HG03520 (cell line): ENCODE data around the gene TENM4.

Source experiments
- ATAC-seq: cut with Tn5 transposase; IDR thresholded peaks from one replicate; pipeline ENCODE4 v1.9.1; 2021; ENCODE audit warnings: mild to moderate bottlenecking, moderate library complexity; ENCODE audit not compliant: unreplicated experiment

TENM4 gene

DNA sequence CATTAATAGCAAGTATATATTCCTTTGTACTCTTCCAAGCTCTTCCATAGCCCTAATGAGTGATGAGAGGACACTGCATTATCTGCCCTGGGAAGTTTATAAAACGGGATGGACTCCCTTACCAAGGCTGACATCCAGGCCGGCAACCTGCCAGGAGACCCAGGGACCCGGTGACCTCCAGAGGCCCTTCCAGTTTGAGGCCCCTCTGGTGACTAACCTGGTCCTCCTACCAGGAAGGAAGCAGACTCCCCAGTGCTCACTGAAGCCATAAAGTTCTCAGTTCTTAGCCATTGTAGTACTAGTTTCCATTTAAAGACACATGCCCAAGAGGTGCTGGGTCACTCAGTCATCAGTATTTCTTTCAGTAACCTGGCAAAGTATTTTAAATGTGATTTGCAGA is 345.4 kb downstream of the TENM4 start:
- ATAC-seq = no peak

DNA sequence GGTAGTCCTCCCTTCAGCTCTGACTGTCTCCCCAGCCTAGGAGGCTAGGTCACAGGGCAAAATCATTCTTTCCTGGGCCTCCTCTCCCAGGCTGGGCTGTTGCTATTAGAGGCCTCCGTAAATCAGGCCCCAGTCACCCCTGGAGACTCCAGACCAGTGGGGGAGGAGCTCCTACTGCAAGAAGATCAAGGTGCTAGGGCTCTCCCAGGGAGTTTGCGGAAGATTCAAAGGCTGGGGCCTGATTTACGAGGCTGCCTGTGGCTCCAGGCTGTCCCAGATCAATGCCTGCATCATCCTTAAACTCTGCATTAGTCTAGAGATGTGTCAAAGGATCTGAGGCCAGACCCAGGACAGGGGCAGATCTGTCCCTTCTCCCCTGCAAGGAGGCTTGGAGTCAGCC is 346.2 kb downstream of the TENM4 start:
- ATAC-seq = no peak

DNA sequence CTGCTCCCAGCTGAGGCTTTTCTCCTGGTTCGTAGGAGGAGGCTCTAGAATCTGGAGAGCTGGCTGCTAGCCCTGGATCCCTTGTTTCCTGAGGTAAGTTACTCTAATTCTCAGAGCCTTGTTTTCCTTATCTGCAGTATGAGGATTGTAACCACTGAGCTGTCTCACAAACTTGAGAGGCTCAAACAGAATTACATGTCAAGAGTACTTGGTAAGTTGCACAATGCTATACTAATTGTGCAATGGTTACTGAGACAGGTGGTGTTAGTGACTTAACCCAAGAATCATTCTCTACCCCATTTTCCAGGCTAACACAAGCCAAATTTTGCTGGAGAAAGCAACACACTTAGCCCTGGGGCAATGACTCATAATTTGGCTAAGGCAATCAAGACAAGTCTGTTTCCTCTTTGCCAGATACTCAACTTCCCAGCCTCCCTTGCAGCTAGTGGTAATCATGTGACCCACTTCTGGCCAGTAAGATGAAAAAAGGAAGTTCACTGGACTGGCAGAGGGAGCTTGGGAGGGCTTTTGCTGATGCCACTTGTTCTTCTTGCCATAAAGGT is 348.0 kb downstream of the TENM4 start:
- no peak for ATAC-seq

DNA sequence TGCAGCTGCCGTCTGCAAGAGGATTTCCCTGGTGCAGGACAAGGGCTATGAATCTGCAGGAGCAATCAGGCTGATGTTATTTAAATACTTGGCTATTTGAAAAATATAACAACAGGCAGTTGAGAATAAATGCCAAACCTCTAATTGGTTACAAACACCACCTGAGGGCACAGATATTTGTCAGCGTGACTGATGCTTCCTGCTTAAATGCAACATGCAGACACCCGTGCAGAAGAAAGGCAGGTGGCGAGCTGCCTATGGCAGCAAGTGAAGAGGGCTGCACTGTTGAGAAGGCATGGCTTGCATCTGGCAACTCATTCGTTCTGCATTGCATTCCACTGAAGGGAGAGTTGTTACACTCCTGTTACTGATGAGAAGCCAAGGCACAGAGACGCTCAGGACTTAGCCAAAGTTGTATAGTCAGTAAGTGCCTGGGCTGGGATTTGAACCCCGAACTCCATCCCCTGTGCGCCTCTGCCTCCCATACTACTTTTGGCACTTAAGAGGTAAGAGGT is 350.6 kb downstream of the TENM4 start:
- no peak for ATAC-seq

DNA sequence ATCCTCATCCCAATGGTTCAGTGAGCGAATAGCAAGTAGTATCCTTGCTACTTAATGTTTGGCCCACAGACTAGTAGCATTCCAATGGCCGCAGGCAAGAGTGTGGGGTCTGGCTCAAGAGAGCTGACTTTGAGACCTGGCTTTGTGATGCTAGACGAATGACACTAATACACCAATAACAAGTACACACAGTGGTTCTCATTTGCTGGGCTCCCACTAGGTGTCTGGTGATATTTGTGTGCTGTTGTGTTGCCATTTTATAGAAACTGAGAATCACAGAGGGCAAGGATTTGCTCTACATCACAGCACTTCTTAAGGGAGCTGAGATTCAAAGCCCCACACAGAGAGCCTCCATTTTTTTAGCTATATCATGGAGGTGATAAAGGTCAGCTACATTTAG is 351.2 kb downstream of the TENM4 start:
- no peak for ATAC-seq

DNA sequence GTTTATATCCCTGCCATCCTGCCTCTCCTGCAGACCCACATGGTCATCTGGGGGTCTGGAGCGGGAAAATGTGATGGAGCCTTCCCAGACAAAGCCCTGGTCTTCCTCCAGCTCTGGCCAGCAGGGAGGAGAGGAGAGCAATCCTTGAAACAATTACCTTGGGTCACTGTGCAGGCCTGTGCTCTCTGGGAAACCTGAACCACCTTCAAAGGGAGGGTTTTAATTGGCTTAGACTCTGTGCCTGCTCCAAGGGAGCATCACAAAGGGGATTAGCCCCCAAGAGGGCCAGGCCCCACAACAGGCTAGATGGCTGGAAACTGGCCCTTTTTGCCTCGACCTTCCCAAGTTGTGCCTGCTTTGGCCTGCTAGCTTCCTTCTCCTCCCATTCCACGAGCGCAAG is 351.9 kb downstream of the TENM4 start:
- ATAC-seq = no peak

DNA sequence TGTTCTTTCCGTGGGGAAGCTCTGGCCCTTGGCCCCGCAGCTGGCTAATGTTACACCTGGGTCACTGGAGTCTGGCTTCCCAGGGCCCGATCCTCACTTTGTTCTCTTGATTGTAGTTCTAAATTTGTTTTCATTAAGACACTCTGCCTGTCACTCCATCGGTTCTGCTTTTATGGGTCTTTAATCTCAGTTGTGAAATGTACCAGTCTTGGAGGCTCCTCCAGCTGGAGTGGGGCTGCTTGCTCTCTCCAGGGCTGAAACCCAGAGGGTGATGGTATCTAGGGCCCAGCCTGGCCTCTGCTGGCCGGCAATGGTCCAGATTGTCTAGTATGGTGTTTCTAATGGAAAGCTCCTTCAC is 352.9 kb downstream of the TENM4 start:
- no peak for ATAC-seq

DNA sequence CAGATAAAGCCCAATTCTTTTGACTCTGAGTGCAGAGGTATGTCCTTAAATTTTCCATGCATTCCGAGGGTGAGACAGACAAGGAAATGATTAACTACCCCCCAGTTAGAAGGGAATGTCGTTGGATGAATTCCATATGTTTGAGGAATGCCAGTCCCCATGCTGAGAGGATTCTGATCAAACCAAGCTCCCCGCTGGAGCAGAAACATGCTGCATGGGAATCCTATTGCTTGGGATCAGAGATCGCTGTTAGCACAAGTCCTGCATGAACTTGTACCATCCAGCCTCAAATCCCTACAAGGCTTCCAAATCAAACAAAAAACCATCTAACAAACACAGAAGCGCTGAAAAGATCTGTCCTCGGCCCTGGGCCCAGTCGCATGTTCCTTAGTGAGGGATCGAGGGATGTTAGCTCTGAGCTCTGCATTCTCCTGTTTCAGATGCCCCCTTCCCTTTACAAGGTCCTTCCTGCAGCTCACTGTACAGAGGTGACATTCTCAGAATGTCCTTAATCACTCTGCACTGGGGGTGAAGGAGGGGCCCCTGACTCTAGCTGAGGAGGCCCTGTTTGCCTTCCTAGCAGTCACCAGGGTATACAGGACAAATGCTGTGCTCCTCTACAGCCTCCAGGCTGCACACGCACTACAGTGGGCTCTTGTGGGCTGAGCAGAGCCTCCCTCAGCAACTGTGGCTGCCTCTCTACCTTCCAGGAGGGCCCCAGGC is 353.4 kb downstream of the TENM4 start:
- ATAC-seq = no peak

DNA sequence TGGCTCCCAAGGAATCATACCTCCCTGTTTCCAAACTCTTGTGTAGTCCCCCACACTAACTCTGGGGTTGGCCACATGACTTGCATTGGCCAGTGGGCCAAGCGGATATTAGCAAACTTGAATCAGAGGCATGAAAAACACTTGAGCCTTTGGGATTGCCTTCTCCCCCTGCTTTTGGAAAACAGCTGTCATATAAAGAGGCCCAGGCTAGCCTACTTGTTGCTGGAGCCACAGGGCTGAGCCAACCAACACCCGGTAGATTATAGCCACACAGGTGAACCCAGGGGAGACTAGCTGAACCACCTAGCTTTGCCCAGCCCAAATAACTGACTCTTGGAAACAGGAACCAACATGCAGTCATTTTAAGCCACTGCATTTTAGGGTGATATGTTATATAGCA is 354.8 kb downstream of the TENM4 start:
- no peak for ATAC-seq

DNA sequence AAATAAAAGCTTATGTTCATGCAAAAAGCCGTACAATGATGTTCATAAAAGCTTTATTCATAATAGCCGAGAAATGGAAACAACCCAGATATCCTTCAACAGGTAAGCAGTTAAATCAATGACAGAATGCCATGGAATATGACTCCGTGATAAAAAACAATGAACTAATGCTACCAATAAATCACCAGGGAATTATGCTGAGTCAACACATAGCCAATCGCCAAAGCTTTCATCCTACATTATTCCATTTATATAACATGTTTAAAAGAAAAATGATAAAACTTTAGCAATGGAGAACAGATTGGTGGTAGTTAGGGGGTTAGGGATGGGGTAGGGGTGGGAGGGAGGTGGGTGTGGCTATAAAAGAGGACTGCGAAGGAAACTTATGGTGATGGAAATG is 356.4 kb downstream of the TENM4 start:
- no peak for ATAC-seq

DNA sequence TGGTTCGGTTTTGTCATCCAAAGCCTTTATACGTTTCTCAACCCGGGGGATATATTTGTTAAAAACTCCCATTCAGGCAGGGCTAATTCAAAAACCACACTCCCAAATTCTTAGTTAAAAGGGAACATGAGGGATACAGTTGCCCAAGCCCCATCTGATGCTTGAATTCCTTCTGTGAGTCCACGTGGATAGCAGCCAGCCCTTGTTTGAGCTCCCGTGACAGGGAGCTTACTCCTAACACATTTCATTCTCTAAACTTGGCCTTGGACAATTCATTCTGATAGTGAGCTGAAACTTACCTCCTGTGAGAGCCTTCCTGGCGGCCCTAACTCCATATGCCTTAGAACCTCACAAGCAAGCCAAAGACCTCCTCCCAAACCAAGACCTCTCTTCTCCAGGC is 357.5 kb downstream of the TENM4 start:
- ATAC-seq = no peak

DNA sequence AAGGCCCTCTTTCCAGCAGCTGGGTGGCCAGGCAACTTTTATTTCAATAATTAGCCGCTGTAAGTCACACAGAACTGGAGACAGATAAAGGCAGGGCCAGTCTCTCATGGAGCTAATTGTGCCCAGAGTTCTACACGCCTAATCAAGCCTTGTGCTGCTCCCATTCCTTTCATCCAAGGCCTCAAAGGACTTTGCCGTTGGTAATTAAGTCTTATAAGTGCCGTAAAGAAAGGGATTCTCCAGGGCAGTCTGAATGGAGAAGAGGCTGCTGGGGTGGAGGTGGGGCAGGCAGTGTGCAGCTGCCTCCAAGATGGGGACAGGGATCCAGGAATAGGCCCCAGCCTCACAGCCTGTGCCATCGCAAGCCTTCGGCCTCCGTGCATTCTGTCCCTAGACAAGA is 357.9 kb downstream of the TENM4 start:
- no peak for ATAC-seq

DNA sequence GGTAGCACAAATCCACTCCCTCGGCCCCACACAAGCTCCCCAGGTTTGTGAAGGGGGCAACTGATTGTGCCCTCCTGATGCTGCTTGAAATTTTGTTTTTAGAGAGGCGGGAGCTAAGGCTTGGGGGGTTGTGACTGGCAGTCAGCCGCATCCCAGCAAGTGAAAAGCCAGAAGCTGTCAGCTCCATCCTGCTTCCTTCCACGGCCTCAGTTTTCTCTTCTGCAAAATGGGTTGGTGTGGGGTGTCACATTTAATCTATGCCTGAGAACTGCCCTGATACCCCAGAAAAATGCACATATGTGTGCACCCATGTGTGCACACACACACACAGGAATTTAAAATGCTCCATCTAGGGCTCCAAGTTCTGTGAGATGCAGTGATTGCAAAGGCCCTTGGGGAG is 358.6 kb downstream of the TENM4 start:
- no peak for ATAC-seq

DNA sequence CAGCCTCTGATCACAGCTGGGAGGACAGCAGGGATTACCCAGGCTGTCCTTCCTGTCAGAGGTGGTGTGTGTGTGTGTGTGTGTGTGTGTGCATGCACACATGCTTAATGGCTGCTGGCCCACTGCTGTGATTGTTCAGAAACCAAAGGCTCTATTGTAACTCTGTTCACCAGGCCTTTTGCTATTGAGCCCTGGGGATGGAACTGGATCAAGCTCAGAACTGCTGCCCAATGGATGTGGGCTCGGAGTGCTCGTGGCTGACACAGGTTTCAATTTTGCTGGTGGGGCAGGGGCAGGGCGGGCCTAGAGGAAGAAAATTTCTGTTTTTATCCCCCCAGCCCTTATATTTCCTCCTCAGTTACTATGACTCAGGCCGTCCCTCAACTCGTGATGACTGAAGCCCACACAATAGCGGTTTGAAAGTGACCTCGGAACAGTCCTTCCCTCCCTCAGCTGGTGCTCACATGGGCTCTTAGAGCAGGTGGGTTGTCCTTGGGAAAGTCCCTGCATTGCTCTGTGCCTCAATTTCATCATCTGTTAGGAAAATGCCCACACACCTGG is 359.3 kb downstream of the TENM4 start:
- ATAC-seq = no peak

DNA sequence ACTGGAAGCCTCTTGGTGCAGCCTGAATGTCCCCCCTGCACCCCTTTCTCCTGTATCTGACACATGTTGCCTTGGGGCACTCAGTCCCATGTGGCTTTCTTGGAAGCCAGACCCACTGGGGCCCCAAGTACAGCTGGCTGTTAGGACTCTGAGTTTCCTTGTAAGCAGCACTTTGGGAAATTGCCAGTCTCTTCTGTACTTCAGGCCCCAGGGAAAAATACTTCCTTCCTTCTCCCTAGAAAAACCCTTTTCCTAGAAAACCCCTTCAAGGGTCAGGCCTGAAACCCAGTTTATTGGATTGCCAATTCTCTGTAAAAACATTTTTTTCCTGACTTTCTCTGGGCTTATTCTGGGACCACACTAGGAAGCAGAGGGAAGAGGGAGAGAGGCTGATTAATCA is 360.3 kb downstream of the TENM4 start:
- no peak for ATAC-seq

DNA sequence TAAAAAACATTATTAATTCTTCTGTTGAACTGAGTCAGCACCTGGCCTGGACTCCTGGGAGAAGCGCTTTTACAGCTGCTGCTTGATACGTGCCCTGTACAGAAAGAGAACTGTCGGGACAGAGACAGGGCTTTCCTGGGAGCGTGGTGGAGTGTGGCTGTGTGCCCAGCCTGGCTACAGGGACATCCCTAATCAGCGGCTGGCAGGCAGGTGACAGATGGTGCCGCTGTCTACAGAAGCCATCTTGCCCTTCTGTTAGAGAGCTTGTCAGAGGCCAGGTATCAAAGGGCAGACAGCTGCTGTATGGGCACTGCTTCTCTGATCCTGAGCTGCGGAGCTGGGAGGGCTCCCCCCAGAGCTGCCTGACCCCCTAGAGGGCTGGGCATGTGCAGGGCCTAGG is 361.8 kb downstream of the TENM4 start:
- ATAC-seq = no peak

DNA sequence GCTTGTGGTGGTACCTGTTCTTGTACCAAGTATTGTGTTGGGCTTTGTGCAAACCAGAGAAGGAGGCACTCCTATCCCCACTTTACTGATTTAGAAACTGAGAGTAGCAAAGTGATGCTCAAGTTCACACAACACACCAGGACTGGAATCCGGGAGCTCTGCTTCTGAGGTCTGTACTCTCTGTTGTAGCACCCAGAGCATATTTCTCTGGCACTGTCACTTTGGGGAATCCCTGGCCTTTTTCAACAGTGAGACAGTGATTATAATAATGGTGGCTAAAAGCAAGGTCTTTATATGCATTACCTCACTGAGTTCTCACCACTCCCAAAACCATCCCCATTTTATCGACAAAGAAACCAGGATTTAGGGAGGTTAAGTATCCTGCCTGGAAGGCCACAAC is 362.4 kb downstream of the TENM4 start:
- ATAC-seq = no peak

DNA sequence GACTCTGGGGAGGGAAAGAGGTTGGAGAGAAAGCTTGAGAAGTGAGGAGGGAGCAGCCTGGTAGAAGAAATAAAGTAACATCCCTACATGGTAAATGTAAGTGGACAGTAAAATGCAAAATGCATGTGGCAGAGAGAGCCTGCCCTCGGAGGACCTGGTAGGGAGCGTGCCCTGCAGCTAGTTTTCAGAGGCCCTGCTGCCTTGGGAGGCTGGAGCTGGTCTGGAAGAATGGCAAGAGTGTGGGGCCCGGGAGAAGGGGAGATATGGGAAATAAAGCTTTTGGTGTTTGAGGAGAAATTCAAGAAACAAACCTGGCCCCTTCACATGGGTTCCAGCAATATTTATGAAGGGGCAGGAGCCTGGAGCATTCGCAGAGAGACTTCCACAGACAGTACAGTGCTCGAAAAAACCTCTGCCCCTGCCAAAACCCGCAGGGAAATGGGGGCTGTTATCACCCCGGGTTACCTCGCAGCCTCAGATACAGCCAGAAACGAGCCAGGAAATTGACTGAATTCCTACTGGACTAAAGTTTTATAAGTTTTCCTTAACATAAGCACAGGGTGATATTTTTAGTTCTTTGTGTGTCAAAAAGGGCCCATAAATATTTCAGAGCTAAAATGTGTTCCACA is 363.0 kb downstream of the TENM4 start:
- no peak for ATAC-seq

DNA sequence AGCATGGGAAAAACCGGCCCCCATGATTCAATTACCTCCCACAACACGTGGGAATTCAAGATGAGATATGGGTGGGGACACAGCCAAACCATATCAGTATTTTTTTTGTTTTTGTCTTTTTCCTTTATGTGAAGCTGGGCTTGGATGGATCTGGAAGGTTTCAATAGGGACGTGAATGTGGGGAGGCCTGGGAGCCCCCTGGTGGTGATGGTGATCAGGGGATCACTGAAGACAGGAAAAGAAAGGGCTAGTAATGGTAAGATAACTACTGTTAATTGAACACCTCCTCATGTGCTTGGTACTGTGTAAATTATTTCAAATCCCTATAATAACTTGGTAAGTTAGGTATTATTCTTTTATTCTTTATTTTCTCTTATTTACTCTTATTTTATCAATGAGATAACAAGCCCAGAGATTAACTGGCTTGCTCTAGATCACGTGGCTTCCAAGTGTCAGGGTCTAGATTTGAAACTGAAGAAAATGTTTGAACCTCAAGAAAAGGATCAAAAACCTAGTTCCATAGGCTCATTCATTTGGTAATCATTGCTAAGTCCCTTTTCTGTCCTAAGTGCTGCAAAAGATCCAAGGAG is 364.2 kb downstream of the TENM4 start:
- ATAC-seq = no peak

DNA sequence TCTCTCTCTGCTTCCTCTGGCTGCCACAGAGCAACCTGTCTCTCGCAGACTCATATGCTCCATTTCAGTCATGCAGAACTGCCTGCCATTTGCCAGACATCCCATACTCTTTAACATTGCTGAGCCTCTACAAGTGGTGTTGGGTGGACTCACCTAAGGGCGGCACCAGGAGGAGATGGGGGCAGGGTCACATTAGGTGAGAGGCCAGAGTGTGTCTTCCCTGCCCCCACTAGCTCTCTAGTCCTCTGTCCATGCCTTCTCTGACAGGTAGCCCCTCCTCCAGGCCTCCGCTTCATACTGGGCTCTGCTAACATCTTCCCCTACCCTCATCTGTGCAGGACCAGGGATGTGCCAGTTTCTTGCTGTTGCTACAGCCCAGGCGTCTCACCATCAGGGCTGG is 366.3 kb downstream of the TENM4 start:
- ATAC-seq = no peak

DNA sequence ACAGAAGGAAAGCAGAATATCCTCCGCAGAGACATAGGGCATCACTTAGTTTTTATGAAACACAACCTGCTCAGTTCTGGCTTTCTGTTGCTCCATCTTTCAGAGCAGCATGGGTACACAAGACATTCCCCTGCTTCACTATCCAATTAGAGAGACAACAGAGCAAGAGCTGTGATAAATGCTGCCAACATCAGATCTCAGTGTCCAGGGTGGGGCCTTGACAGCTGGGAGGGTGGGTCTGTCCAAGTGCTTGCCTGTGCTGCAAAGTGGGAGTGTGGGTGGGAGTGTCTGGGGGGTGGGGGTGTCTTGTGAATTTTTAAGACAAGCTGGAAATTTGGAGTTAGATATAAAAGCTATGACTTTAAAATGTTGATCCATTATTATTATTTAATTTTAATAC is 369.6 kb downstream of the TENM4 start:
- ATAC-seq = no peak

DNA sequence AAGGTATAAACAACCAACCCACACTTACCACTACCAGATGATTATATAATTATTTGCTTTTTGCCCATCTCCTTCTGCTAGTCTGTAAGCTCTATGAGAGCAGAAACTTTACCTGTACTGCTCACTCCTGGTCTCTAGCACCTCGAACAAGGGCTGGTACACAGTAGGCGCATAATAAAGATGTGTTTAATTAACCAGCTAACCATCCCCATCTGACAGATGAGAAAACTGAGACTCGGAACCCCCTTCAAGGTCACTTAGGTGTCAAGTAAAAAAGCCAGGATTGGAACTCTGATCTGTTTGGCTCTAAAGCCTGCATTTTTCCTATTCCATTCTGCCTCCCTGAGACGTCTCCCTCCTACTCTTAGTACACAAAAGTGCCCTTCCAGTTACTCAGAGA is 370.3 kb downstream of the TENM4 start:
- ATAC-seq = no peak
